Stimulated activated CD8-positive, alpha-beta memory T cell treated with anti-CD3 and anti-CD28 coated beads, Interleukin-2, amount 100 ng/mL, for 48 hours (primary cell): ENCODE results near the gene ALDH3A1.

ENCODE experiments used
- DNase-seq, 2 donors: peaks; one replicate each; pipeline ENCODE4 v3.0.0-alpha.2; 2020; ENCODE audit warnings: low read depth in 2 of 2

Gene ALDH3A1

DNA sequence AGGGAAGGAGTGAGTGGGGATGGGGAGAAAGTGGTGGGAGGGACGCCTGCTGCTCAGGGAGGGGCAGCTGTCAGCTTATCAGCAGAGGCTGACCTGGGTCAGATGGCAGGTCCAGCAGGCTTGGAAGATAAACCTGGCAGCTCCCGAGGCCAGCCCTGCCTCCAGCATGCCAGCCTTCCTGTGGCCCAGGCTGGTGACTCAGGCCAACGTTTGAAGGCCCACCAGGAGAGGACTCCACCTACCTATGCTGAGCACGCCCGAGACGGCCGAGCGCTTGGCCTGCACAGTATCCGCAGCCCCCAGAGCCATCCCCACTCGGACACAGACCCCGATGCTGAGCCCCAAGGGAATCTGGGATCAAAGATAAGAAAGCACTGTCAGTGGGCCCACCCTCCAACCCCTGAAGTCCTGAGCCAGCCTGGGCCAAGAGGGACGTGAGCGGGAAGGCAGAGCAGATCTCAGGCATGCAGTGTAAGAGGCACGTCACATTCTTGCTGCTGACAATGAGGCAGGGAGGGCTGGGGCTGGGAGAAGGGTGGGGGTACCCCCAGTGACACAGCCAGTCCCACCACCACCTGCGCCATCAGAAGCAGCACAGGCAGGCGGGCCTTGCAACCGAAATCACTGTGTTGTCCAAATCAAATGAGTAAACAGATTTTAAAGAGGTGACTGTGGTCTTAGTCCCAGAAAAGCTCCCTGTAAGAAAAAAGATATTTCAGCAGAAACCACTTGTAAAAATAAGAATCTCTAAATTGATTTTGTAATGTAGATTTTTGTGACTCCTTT is 44.1 kb downstream of the ALDH3A1 start:
- DNase-seq: no peak

- no peak for DNase-seq
Observed at GRCh38 chr17:19703106-19703827, 44.8 kb downstream of the ALDH3A1 start.

DNA sequence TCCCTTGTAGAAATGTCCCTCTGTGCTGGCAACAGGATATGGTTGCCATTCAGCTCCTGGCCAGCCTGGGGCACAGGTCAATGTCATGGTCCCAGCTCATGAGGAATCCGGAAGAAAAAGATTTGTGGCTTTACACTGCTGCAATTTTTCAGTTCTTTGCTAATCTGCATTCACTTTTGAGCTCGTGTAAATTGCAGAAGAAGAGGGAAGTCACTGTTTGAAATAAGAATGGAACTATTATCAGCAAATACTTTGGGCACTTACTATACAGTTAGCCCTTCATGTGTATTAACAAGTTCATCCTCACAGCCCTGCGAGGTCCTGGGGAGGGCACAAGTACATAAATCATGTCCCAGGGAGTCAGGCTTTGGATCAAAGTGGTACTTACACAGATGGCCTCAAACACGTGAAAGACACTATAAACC is 45.9 kb downstream of the ALDH3A1 start:
- no peak for DNase-seq
